ENCODE measurements around the gene ILK.

The ILK gene

GRCh38 chr11:6607190-6607795, 3.7 kb downstream of the ILK start:
- no peak for DNase-seq

- DNase-seq, result no peak
These were observed 4.4 kb downstream of the ILK start for GRCh38 chr11:6608011-6608410.

GRCh38 chr11:6608726-6609501, 5.3 kb downstream of the ILK start:
- no peak for DNase-seq

GRCh38 chr11:6609502-6610015, 6.0 kb downstream of the ILK start:
- no peak for DNase-seq

GRCh38 chr11:6610591-6610990, 7.0 kb downstream of the ILK start:
- no peak for DNase-seq

- DNase-seq, result no peak
These were observed 7.8 kb downstream of the ILK start for GRCh38 chr11:6611092-6611962.

GRCh38 chr11:6611963-6612212, 8.3 kb downstream of the ILK start:
- no peak for DNase-seq

- peak; percentile 94 for DNase-seq
These were observed 8.9 kb downstream of the ILK start, which contains the start of gene TAF10 for GRCh38 chr11:6612213-6613041. Gene TAF10 (minus strand): TSS chr11:6612216. CDS start chr11:6612189, 27 bp downstream.

- no peak for DNase-seq
These were observed 9.9 kb downstream of the ILK start for GRCh38 chr11:6613496-6613895.

GRCh38 chr11:6614446-6614845, 10.9 kb downstream of the ILK start:
- DNase-seq, result no peak

- no peak for DNase-seq
These were observed 11.5 kb downstream of the ILK start for GRCh38 chr11:6615046-6615445.

GRCh38 chr11:6615882-6616585, 12.5 kb downstream of the ILK start:
- no peak for DNase-seq

- DNase-seq, result no peak
These were observed 13.1 kb downstream of the ILK start for GRCh38 chr11:6616596-6617250.

- no peak for DNase-seq
These were observed 13.8 kb downstream of the ILK start for GRCh38 chr11:6617315-6617781.

GRCh38 chr11:6618117-6619003, 14.8 kb downstream of the ILK start:
- DNase-seq, result peak; percentile 44

- DNase-seq, result peak; percentile 83
These were observed 15.6 kb downstream of the ILK start, which contains the start of gene TPP1 for GRCh38 chr11:6619004-6619745. Gene TPP1 (minus strand): TSS chr11:6619422. CDS start chr11:6619400, 22 bp downstream.

- no peak for DNase-seq
These were observed 17.1 kb downstream of the ILK start for GRCh38 chr11:6620636-6621035.

GRCh38 chr11:6621711-6622211, 18.2 kb downstream of the ILK start:
- no peak for DNase-seq

All from GDM1 (cell line).